Parathyroid adenoma (tissue), 2 donors: ENCODE data around the gene BUB1B.

Source experiments
- H2AFZ ChIP-seq: fragments of 300-600 bp; sonication (generic); one replicate; pipeline ENCODE4 v1.7.0; 2017; ENCODE audit warnings: antibody characterized with exemption, mild to moderate bottlenecking
- H3K27ac ChIP-seq: fragments of 300-600 bp; sonication (generic); one replicate; pipeline ENCODE4 v1.7.0; 2017
- H3K27me3 ChIP-seq: fragments of 300-600 bp; sonication (generic); one replicate; pipeline ENCODE4 v1.7.0; 2017; ENCODE audit warnings: low read length; ENCODE audit not compliant: control insufficient read depth, insufficient read depth
- H3K36me3 ChIP-seq: fragments of 300-600 bp; sonication (generic); one replicate; pipeline ENCODE4 v1.7.0; 2017; ENCODE audit warnings: low read length; ENCODE audit not compliant: control insufficient read depth, insufficient read depth
- H3K4me1 ChIP-seq: fragments of 300-600 bp; sonication (generic); one replicate; pipeline ENCODE4 v1.7.0; 2017; ENCODE audit warnings: control low read depth
- H3K4me2 ChIP-seq: fragments of 300-600 bp; sonication (generic); one replicate; pipeline ENCODE4 v1.7.0; 2017; ENCODE audit warnings: low read length
- H3K4me3 ChIP-seq: fragments of 300-600 bp; sonication (generic); one replicate; pipeline ENCODE4 v1.7.0; 2017; ENCODE audit warnings: low read depth, low read length
- H3K79me2 ChIP-seq: fragments of 300-600 bp; sonication (generic); one replicate; pipeline ENCODE4 v1.7.0; 2017; ENCODE audit warnings: control low read depth
- H3K9ac ChIP-seq: fragments of 300-600 bp; sonication (generic); one replicate; pipeline ENCODE4 v1.7.0; 2017; ENCODE audit warnings: mild to moderate bottlenecking
- H3K9me3 ChIP-seq: fragments of 300-600 bp; sonication (generic); one replicate; pipeline ENCODE4 v1.7.0; 2017; ENCODE audit warnings: low read length; ENCODE audit not compliant: control insufficient read depth
- CTCF ChIP-seq: fragments of 300-600 bp; sonication (generic); IDR thresholded peaks from one replicate; pipeline ENCODE4 v1.7.0; 2017; ENCODE audit warnings: antibody characterized with exemption, mild to moderate bottlenecking
- donor health status: primary hyperparathyroidism.

Gene BUB1B

DNA sequence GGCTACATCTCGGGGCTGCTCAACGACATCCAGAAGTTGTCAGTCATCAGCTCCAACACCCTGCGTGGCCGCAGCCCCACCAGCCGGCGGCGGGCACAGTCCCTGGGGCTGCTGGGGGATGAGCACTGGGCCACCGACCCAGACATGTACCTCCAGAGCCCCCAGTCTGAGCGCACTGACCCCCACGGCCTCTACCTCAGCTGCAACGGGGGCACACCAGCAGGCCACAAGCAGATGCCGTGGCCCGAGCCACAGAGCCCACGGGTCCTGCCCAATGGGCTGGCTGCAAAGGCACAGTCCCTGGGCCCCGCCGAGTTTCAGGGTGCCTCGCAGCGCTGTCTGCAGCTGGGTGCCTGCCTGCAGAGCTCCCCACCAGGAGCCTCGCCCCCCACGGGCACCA is 105.0 kb downstream of the BUB1B start:
- Histone ChIP-seq H3K9ac (no peak overlapping the region), H3K4me1 (no peaks in the 10 kb centered on the region)
- TF ChIP-seq CTCF, result no peak

DNA sequence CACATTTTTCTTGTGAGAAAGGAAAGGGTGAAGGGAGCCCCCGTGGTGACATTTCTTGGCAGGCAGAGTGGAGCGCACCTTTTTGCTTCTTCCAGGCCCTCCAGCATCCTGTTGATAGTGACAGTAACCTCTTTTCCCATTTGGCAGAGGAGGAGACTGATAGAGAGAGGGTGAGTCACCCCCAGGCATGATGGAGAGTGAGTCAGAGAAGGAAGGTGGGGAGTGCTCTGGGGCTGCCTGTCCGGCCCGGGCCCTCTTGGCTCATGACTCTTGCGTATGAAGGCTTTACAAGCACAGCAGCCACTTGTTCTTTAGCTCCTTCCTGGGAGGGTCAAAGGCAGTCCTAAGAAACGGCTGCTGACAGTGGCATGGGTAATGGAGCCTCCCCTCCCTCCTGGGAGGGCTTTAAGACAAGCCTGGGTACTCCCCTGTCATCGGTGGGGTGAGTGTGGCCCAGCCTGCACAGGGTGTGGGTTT is 106.0 kb downstream of the BUB1B start:
- Histone ChIP-seq H2AFZ (no peak overlapping the region), H3K9ac (no peak overlapping the region), H3K79me2 (no peaks in the 10 kb centered on the region), H3K27me3 (no peaks in the 10 kb centered on the region), H3K4me1 (no peaks in the 10 kb centered on the region), H3K27ac (no peak overlapping the region), H3K4me3 (no peak overlapping the region), H3K9me3 (no peaks in the 10 kb centered on the region), H3K4me2 (no peak overlapping the region), H3K36me3 (no peaks in the 10 kb centered on the region)
- TF ChIP-seq CTCF, result no peak

More for the DNA sequence above, 105.0 kb downstream of the BUB1B start:
- Histone ChIP-seq H3K36me3 (no peaks in the 10 kb centered on the region), H3K79me2 (no peaks in the 10 kb centered on the region), H2AFZ (no peak overlapping the region), H3K27me3 (no peaks in the 10 kb centered on the region), H3K4me2 (no peak overlapping the region), H3K9me3 (no peaks in the 10 kb centered on the region), H3K27ac (no peak overlapping the region), H3K4me3 (no peak overlapping the region)

GRCh38 chr15:40267670-40268069 is 106.8 kb downstream of the BUB1B start:
- Histone ChIP-seq H3K4me1 (no peaks in the 10 kb centered on the region), H3K27ac (no peak overlapping the region), H3K27me3 (no peaks in the 10 kb centered on the region), H3K4me2 (no peak overlapping the region), H3K4me3 (no peak overlapping the region), H3K36me3 (no peaks in the 10 kb centered on the region), H3K79me2 (no peaks in the 10 kb centered on the region), H3K9me3 (no peaks in the 10 kb centered on the region), H2AFZ (no peak overlapping the region), H3K9ac (no peak overlapping the region)
- no peak for TF ChIP-seq CTCF

DNA sequence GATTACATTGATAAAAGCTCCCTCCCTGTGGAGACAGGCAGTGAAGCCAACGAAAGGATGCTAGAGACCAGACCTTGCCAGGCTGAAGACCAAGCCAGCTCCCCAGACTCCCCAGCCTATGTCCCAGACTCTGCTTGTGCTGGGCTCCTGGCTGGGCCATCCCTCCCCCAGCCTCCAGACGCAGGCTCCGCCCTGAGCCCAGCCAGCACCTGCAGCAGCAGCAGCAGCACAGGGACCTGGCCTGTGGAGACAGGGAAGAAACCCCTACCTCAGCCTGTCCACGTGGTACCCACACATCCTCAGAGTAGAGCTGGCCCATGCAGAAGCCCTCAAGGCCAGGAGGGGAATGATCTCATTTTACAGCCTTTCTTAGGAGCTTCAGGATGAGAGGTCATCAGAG is 108.7 kb downstream of the BUB1B start:
- Histone ChIP-seq H3K4me1 (no peaks in the 10 kb centered on the region), H3K79me2 (no peaks in the 10 kb centered on the region), H3K27me3 (no peaks in the 10 kb centered on the region), H3K36me3 (no peaks in the 10 kb centered on the region), H3K9ac (no peak overlapping the region), H3K4me2 (no peak overlapping the region), H3K27ac (no peak overlapping the region), H3K9me3 (no peaks in the 10 kb centered on the region), H3K4me3 (no peak overlapping the region), H2AFZ (no peak overlapping the region)
- no peak for TF ChIP-seq CTCF

- no peaks in the 10 kb centered on the region for H3K9me3 ChIP-seq
- H3K4me1 ChIP-seq, result no peaks in the 10 kb centered on the region
- no peaks in the 10 kb centered on the region for H3K79me2 ChIP-seq
- no peaks in the 10 kb centered on the region for H3K27me3 ChIP-seq
- no peak overlapping the region for H2AFZ ChIP-seq
- H3K36me3 ChIP-seq, result no peaks in the 10 kb centered on the region
- no peak overlapping the region for H3K27ac ChIP-seq
- H3K4me2 ChIP-seq, result no peak overlapping the region
- H3K9ac ChIP-seq, result no peak overlapping the region
- no peak for TF ChIP-seq CTCF
- H3K4me3 ChIP-seq, result no peak overlapping the region
Measured at GRCh38 chr15:40270246-40270995, 109.6 kb downstream of the BUB1B start.
